DOHH2 (cell line): Measurements from ENCODE around the gene KCNK7.

Experiments
- EZH2phosphoT487 ChIP-seq: fragments of 200-600 bp; sonication (generic); IDR thresholded peaks from 2 replicates; pipeline ENCODE4 v1.6.1; 2017; ENCODE audit warnings: borderline replicate concordance, mild to moderate bottlenecking, antibody characterized with exemption, low read length, moderate library complexity, mixed read lengths
- TF ChIP-seq, protein P1 (sequence below): fragments of 200-600 bp; sonication (generic); IDR thresholded peaks from one replicate; pipeline ENCODE4 v1.5.1; 2014; ENCODE audit warnings: antibody characterized with exemption, mild to moderate bottlenecking, low read depth, low read length; ENCODE audit not compliant: poor library complexity, severe bottlenecking

DNA sequence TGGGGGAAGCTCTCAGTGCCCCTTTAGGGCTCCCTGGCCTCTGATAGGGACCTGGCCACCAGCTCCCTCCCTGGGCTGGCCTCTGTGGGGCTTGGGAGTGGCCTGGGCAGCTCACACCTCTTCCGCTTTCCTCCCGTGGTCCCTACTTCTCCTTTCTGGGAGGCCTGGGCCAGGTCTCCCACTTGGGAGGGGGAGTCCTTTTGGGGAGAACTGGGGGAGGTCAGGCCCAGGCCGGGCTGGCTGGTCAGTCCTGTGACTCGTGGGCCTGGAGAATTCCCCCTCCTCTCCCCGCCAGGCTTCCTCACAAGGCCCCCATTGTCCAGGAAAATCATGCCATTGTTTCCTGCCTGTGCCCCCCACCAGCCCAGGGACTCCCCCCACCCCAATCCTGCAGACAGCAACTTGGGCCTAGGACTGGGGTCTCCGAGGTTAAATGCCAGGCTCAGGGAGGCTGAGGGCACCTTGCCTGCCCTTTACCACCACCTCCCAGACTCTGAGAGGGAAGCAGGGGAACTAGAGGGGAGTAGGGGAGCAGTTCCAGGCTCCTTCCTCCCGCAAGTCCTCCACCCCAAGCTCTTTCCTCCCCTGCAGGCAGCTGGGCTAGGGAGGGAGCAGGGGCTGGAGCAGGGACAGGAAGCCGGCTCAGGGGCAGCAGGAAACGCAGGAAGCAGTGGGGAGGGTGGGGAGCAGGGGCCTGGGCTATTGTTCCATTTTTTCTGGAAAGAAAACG, 15.6 kb upstream of the KCNK7 start:
- TF ChIP-seq, protein P1, sequence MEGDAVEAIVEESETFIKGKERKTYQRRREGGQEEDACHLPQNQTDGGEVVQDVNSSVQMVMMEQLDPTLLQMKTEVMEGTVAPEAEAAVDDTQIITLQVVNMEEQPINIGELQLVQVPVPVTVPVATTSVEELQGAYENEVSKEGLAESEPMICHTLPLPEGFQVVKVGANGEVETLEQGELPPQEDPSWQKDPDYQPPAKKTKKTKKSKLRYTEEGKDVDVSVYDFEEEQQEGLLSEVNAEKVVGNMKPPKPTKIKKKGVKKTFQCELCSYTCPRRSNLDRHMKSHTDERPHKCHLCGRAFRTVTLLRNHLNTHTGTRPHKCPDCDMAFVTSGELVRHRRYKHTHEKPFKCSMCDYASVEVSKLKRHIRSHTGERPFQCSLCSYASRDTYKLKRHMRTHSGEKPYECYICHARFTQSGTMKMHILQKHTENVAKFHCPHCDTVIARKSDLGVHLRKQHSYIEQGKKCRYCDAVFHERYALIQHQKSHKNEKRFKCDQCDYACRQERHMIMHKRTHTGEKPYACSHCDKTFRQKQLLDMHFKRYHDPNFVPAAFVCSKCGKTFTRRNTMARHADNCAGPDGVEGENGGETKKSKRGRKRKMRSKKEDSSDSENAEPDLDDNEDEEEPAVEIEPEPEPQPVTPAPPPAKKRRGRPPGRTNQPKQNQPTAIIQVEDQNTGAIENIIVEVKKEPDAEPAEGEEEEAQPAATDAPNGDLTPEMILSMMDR = no peak
- TF ChIP-seq EZH2phosphoT487 = no peak
